ENCODE results near the gene ATF3.
A peak's percentile ranks its signal among the peaks of the same experiment; 100 is the strongest.
"Not testable (repeated sequence)": the region's sequence is repeated elsewhere in the genome, so short reads cannot be mapped to it uniquely, and the experiment has no call there.

ATF3 gene

GRCh38 chr1:212655668-212656440 is 47.3 kb downstream of the ATF3 start:
- no peak for TF ChIP-seq CTCF (conservative IDR thresholded peaks at IDR 0.05; ENCODE audit: control insufficient read depth, insufficient read depth, low read depth, low read length)
- no peak overlapping the region for H3K4me3 ChIP-seq (ENCODE audit: control insufficient read depth, low read depth, low read length)
- peak; percentile 23 for DNase-seq (ENCODE audit: low read depth)

- TF ChIP-seq CTCF (conservative IDR thresholded peaks at IDR 0.05; ENCODE audit: control insufficient read depth, insufficient read depth, low read depth, low read length) = no peak
- no peak for DNase-seq (ENCODE audit: low read depth)
- no peak overlapping the region for H3K4me3 ChIP-seq (ENCODE audit: control insufficient read depth, low read depth, low read length)
These were observed 48.2 kb downstream of the ATF3 start for GRCh38 chr1:212656730-212657129.

GRCh38 chr1:212658250-212658649 is 49.7 kb downstream of the ATF3 start:
- not testable (repeated sequence) for DNase-seq (ENCODE audit: low read depth); H3K4me3 ChIP-seq (ENCODE audit: control insufficient read depth, low read depth, low read length)

GRCh38 chr1:212664409-212665199 is 56.0 kb downstream of the ATF3 start:
- TF ChIP-seq CTCF (conservative IDR thresholded peaks at IDR 0.05; ENCODE audit: control insufficient read depth, insufficient read depth, low read depth, low read length) = no peak
- no peak for DNase-seq (ENCODE audit: low read depth)
- no peak overlapping the region for H3K4me3 ChIP-seq (ENCODE audit: control insufficient read depth, low read depth, low read length)

- DNase-seq (ENCODE audit: low read depth) = peak; percentile 62
- peak; percentile 62 for TF ChIP-seq CTCF (conservative IDR thresholded peaks at IDR 0.05; ENCODE audit: control insufficient read depth, insufficient read depth, low read depth, low read length)
- peak overlapping the region; percentile 55 for H3K4me3 ChIP-seq (ENCODE audit: control insufficient read depth, low read depth, low read length)
These were observed 56.9 kb downstream of the ATF3 start for GRCh38 chr1:212665241-212666115.

- no peak for DNase-seq (ENCODE audit: low read depth)
- no peak for TF ChIP-seq CTCF (conservative IDR thresholded peaks at IDR 0.05; ENCODE audit: control insufficient read depth, insufficient read depth, low read depth, low read length)
- H3K4me3 ChIP-seq (ENCODE audit: control insufficient read depth, low read depth, low read length) = no peak overlapping the region
These were observed 57.7 kb downstream of the ATF3 start for GRCh38 chr1:212666116-212666775.
